Measurements from ENCODE around the gene ZDHHC7. TPM values are rescaled to one million over a fixed set of nuclear protein-coding genes. Genes with fewer than 3 reads are reported as not detected.

Gene ZDHHC7
- total RNA-seq, 1 donor from 2014 or later: 50.5 TPM

GRCh38 chr16:84964386-84965128 is 46.8 kb downstream of the ZDHHC7 start:
- DNase-seq (ENCODE audit: low spot score): no peak

GRCh38 chr16:84963066-84963465 is 48.3 kb downstream of the ZDHHC7 start:
- DNase-seq (ENCODE audit: low spot score): no peak

- no peak for DNase-seq (ENCODE audit: low spot score)
Observed at GRCh38 chr16:84960942-84961341, 50.4 kb downstream of the ZDHHC7 start.

GRCh38 chr16:84959784-84960417 is 51.4 kb downstream of the ZDHHC7 start:
- DNase-seq (ENCODE audit: low spot score): no peak

GRCh38 chr16:84959045-84959576 is 52.2 kb downstream of the ZDHHC7 start:
- no peak for DNase-seq (ENCODE audit: low spot score)

- no peak for DNase-seq (ENCODE audit: low spot score)
Observed at GRCh38 chr16:84957792-84958191, 53.5 kb downstream of the ZDHHC7 start.

GRCh38 chr16:84957192-84957591 is 54.1 kb downstream of the ZDHHC7 start:
- DNase-seq (ENCODE audit: low spot score): no peak

- no peak for DNase-seq (ENCODE audit: low spot score)
Observed at GRCh38 chr16:84955427-84955826, 55.9 kb downstream of the ZDHHC7 start.

- no peak for DNase-seq (ENCODE audit: low spot score)
Observed at GRCh38 chr16:84953190-84953746, 58.1 kb downstream of the ZDHHC7 start.

- peak; percentile 89 for DNase-seq (ENCODE audit: low spot score)
Observed at GRCh38 chr16:84952335-84953189, 58.8 kb downstream of the ZDHHC7 start.

GRCh38 chr16:84950906-84951305 is 60.4 kb downstream of the ZDHHC7 start:
- no peak for DNase-seq (ENCODE audit: low spot score)

- no peak for DNase-seq (ENCODE audit: low spot score)
Observed at GRCh38 chr16:84949772-84950436, 61.4 kb downstream of the ZDHHC7 start.

GRCh38 chr16:84948851-84949610 is 62.3 kb downstream of the ZDHHC7 start:
- DNase-seq (ENCODE audit: low spot score): no peak

GRCh38 chr16:84947996-84948850 is 63.1 kb downstream of the ZDHHC7 start:
- no peak for DNase-seq (ENCODE audit: low spot score)

GRCh38 chr16:84947022-84947421 is 64.3 kb downstream of the ZDHHC7 start:
- peak; percentile 73 for DNase-seq (ENCODE audit: low spot score)

- no peak for DNase-seq (ENCODE audit: low spot score)
Observed at GRCh38 chr16:84943620-84944019, 67.7 kb downstream of the ZDHHC7 start.

GRCh38 chr16:84942786-84943185 is 68.5 kb downstream of the ZDHHC7 start:
- no peak for DNase-seq (ENCODE audit: low spot score)

GRCh38 chr16:84941921-84942320 is 69.4 kb downstream of the ZDHHC7 start:
- DNase-seq (ENCODE audit: low spot score): no peak

- no peak for DNase-seq (ENCODE audit: low spot score)
Observed at GRCh38 chr16:84940670-84941551, 70.4 kb downstream of the ZDHHC7 start.
